RPMI8226 (cell line): ENCODE measurements around the gene FSTL4.

Experiments
- DNase-seq: peaks from one replicate; pipeline ENCODE4 v3.0.0-alpha.2; 2015

Gene FSTL4

DNA sequence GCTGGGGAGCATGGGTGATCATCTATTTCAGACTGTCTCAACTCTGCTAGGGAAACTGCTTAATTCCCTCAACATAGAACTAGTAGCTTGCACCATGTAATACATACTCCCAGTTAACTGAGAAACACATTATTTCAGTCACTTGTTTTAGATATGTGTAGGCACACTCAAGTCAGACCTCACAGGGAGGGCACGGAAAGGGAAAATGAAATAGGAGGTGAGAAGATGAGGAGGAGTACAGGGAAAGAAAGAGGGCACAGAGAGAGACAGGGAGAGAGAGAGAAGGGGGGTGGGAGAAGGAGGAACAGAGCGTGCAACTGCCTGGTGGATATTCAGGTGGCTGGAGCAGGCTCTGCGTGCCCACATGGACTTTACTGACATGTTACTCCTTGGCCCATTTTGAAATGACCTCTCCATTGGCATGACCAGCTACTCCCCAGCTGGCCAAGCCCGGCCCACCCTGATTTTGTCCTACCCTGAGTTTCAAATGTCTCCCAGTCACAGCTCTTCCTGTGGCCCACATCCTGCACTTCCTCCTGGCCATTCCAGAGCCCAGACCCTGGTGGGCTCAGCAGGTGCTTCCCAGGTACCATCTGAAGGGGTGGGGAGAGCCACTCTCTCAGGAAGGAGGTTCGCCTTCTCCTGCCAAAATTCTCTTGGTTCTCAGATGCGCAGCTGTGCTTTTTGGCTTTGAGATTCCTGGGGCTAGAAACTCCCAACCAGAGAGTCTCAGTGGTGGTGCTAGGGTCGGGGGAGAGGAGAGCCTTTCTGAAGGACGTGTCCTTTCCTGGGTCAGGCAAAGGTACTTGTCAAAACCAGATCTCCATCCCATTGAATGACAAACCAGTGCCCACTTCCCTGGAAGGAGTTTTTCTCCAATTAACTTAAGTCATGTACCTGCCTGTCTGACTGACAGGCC, 229.4 kb downstream of the FSTL4 start:
- DNase-seq: no peak

DNA sequence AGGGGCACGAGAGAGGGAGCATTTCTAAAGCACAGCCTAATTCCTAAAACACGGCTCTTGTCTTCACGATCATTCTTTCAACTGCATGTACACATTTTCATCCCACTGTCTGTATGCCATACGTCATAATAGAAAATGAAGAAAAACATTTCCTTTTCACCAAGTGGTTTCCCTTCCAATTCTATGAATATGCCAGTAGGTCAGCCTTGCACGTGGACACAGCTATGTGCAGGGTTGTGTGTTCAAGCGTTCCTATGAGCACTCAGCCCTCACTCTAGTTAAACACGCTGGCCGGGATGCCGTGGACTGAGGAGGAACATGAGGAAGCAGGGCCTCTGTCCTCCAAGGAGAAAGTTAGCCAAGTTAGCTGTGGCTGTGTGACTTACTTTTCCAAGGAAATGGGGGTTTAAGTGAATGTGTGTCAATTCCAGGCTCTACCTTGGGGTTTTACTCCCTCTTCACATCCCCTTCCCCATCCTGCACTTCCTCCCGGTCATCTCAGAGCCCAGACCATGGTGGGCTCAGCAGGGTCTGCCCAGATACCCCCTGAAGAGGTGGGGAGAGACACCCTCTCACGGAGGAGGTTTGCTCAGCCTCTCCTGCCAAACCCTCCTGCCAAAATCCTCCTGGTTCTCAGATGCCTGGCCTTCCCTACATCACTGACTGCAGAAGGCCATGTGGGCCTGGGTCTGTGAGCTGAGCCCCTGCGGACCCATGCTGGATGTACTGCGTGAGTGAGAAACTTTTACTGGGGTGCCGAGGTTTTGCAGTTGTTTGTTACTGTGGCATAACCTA, 230.6 kb downstream of the FSTL4 start:
- DNase-seq: no peak

DNA sequence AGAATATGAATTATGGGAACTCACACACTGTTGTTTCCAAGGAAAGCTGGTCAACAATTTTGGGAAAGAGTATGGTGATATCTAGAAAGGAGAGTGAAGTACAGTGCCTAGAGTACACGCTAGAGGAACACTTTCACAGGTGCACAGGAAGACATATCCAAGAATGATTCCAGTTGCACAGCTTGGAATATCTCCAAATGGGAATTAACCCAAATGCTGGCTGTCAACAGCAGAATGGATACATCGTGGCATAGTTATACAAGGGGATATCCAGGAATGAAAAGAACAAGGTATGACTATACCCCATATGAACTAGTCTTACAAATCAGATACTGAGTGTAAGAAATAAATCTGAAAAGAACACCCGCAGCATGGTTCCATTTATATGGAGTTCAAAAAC, 231.3 kb downstream of the FSTL4 start:
- no peak for DNase-seq

DNA sequence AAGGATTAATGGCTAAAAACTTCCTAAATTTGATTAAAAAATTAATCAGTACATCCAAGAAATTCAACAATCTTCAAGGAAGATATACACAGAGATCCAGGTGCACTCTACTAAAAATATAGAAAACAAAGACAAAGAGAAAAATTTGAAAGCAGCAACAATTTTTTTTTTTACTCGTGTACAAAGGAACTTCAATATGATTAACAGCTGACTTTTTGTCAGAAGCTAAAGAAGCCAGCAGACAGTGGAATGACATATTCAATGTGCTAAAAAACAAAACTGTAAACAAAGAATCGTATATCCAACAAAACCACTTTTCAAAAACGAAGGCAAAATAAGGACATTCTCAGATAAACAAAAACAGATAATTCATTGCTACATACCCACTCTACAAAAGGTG, 234.6 kb downstream of the FSTL4 start:
- no peak for DNase-seq

DNA sequence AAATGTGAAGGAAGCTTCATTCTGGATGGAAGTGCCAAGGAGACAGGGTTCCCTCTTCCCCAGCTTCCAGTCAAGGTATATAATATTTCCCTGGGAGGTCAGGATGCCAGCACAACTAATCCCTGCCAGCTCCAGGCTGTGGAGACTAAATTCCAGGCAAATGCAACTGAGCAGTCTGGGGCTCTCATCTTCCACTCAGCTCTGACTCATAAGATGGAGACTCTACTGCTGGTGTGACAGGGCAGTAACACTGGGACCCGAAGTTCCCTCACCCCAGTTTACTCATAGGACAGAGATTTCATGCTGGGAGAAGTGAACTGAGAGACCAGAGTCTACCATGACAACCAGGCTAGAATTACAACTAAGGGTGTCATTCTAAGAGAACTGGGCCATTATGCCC, 235.4 kb downstream of the FSTL4 start:
- DNase-seq: no peak

DNA sequence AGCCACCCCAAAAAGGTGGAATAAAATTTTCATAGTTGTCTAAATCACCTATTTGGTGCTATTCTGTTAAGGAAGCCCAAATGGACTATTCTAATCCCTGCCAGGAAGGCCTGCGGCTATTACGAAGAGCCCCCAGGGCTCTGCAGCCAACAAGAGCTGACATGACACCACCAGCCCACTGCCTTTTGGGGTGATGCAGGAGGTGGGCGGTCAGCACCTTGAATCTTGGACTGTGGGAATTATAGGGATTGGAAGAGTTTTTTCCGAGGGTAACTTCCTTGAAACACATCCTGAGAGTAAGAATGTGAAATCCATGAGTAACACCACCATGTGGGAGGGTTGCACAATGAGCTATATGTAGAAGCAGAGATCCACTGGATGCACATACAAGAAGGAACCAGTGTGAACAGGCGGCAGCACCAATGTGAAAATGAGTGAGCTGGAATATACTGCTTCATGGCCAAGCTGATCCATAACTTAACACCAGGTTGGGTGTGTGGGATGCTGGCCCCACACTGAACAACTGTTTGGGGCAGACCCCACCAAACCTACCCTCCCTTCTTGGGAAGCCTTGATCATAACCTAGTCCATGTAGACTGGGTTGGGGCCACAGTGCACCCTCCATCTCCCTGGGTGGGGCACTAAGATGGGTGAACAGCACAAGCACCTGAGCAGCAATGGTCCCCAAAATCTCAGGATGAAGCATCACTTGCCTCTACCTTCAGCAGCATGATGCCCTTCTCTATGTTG, 239.0 kb downstream of the FSTL4 start:
- no peak for DNase-seq

DNA sequence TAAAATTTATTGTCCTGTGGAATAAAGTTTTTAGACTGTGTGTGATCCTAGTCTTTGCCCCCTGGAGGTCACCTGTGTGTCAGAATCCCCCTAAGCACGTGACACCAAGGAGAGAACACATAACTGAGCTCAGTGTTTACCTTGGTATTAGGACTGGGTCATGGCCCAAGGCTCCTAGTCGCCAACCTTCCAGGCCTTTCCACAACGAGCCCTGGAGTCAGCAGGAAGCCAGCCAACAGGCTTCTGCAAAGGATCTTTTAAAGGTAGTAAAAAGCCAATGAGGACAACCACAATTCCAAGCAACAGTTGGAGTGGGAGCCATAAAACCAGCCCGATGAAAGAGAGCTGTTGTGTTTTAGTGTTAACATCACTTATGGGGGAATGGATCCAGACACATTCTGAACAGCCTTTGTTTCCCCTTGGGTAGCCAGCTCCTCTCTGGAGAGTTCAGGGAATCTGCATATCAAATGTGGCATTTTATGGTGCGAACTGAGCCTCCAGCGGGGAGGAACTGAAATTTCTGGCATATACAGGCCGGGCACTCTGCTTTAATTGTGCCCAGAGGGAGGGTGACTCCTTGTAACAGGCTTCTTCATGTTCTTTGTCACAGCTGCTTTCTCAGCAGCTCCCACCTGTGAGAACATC, 239.9 kb downstream of the FSTL4 start:
- no peak for DNase-seq

DNA sequence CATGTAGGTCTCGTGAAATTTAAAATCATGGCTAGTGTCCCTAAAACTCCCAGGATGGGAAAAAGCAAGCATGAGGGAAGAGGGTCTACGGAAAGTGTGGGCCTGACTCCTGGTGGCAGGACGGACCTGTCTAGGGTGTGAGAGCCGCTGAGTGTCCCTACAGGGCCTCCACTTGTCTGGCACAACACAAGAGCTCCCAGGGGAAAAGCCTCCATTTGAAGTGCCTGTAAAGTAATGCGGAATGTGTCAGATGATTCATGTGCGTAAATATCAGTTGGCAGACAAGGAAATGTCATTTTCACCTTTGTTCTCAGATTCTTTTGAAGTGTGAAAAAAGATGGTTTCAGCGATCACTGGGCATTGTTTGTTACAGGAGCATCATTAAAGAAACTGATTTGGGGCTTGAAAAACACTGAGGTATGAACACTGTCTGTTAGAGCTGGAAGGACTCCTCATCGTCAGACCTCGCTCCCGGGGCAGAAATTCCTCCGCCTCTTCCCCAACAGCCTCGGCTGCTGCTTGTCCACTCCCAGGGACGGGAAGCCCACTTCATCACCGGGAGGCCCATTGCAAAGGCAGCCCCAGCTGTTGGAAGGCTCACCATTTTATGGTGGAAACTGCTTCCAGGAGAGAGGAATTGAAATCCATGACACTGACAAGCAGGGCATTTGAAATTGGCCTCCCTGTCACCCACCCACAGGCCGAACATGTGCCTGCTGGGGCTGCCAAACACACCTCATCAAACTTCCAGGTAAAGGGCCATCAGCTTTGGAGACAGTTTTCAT, 240.8 kb downstream of the FSTL4 start:
- no peak for DNase-seq

DNA sequence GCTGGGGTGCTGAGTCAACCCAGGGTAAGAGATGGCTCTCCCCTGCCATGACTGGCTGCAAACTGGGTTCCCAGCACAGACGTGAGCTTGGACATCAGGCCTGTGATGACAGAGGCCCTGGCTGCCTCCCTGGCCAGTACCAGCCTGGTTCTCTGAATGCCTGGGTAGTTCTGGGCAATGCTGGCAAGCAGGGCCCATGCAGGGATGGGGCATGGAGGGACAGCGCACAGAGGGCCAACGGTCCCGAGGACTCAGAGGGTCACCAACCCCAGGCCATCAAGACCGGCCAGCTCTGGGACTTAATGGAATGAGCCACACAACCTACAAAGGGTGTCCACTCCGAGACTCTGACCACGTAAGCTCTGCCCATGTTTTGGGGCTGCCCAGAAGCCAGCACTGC, 241.4 kb downstream of the FSTL4 start:
- DNase-seq: no peak

DNA sequence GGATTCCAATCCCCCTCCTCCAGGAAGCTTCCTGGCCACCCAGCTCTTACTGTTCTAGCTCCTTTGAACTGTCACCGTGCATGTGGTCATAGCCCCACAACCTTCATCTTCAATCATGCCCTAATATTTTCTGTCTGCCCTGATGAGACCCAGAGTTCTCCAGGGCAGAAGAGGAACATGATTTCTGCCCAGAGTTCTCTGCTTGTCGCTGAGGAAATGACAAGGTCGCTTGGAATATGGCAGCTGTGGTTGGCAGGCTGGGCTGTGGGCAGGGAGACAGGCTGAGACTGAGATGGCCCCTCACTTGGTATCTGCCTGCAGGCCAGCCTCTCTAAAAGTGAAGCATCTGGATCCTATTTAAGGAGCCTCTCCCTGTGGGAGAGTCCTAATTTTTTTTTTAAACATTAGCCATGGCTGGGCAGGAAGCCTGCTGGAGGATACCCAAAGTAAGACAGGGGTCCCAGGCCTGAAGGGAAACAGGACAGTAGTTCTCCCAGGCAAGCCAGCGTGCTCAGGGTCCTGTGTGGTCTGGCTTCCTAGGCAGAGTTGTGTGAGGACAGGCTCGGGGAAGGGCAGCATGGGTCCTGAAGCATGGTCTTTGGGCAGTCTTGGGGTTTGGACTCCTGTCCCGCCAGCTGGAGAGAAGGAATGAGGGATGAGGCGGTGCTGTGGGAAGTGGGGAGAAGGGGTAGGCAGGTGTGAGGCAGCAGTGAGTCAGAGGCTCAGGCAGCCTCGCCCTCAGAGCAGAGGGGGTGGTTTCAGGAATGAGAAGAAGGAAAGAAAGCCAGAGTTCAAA, 242.1 kb downstream of the FSTL4 start:
- DNase-seq: no peak

DNA sequence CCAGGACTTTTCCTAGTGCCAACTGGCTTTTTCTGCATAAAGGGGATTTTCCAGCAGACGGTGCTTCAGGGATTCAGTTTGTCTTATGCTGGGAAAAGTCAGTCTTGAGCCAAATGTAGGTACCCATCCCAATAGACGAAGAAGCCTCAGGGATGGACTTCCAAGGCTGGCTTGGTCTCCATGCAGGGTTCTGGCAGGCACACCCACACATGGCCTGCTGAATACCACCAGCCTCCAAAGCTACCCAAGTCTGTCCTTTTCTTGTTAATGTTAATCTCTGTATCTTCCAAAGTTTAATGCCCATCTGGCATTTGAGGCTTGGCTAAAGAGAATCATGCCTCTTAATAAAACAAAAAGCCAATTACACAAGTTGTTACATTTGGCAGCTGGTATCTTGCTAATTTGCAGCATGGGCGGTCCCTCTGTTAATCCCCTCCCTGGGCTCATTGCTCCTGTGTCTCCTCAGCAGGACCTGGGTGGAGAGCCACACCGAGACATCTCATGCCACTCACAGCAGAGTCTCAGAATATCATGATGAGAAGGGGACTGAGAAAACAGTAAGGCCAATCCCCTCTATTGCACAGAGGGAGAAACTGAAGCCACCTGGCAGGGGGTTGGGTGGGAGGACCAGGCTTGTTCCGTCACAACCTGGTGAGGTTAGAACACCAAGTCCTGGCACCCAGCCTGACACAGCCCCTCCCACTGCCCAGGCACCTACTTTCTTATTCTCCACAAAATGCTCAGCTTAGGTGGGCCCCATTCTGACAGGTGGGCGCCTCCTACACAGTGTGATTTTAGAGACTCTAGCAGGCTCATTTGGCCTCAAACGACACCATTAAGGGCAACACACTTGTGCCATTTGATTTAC, 243.2 kb downstream of the FSTL4 start:
- DNase-seq: no peak

DNA sequence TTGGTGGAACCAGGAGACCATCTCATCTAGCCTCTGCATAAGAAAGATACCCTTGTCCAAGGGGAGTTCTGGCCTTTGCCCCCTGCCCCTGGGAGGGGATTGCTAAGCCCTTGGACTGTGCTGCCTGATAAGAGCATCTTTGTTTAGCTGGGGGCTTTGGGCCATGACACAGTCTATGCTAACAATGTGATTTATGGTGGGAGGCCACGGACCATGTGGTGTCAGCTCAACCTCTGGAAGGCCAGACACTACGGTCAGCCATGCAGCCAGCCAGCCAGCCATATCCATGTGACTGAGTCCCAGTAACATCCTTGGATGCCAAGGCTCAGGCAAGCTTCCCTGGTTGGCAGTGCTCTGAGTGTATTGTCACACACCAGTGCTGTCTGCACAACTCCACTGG, 244.4 kb downstream of the FSTL4 start:
- DNase-seq: no peak

DNA sequence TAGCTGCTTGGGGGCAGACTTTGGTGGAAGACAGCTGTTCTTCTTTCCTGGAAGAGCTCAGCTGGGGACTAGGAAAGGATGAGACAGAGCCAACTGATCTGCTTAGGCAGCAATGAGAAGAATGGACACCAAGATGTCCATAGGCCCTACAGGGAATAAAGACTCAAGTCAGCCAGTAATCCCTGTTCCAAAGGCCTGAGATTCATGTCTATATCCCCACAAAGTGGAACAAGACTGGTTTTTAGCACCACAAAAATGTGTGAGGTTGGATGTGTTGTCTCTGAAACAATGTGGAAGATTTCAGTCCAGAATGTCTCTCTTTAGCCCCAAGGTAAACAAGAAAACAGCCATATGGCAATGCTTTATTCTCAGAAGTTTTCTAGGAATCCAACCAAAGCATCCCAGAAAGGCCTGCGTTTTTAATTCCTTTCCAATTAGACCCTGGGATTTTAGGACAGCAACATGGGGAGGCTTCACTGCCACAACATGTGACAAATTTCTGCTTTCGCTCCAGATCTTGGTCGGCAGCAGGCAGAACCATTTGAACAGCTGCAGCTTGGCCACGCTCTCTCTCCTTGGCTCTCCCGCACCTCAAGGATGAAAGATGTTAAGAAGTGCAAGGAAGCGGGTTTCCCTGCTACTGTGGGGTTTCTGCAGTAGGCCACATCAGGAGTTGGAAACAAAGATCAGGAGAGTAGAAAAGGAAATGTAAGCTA, 245.1 kb downstream of the FSTL4 start:
- no peak for DNase-seq

DNA sequence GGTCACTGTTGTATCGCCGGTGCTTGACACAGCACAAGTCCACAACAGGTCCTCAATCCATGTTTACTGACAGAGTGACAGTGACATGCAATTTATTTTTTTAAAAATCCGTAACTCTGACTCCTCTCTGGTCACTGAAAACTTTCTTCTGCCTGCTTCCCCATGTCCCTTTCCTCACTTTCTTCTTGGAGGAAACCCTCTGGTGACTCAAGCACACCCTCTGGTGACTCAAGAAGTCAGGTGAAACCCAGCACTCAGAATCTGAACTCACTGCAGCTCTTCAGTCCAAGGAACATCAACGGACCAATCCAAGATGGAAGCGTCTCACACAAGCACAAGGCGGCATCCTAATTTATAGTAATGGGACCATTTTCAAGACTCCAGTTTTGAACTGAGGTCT, 245.9 kb downstream of the FSTL4 start:
- DNase-seq: no peak

DNA sequence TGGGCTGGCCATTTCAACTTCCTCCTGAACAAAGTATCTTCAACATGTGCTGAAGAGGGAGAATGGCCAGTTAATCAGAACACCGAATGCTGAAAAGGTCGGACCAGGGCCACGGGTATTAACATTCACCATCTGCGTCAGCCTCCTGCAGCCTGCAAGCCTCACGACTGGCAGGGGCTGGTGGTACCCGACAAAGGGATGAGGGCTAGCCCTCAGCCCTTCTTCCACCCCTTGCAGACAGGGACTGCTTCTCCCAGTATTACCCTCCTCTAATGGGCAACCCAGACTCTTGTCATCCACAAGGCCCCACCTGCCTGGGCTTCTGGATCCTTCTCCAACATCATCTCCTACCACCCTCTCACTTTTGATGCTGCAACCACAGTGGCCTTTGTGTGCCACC, 246.6 kb downstream of the FSTL4 start:
- DNase-seq: no peak

DNA sequence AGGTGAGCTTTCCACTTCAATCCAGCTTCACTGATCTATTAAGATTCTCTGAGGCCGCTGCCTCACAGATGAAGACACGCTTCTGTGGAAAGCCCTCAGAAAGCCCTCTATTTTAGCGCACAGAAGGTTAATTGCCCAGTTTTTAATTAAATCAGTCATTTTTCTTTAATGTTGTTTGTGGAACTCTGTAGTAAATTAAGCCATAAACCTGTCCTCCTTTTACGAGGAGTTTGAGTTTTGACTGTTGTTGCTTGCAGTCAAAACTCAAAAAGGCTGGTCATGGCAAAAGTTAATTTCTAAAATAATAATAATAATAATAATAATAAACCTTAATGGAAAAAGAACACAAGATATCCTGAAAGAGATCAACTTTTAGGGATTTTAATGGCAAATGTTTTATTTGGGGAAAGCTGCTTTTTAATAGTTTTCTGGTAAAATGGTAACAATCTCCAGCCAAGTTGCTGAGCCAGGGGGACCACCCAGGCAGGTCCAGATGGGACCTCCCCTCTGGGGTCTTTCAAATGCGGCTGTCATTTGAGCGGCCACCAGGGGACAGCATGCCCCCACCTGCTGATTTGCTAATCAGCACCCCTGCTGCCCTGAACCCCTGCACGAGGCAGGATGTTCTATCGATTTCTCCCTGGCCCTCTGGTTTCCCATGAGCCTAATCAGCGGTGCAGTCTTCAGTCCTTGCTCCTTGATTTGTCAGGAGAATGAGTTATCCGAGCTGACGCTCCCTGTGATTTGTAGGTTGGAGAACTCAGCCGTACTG, 247.2 kb downstream of the FSTL4 start:
- DNase-seq: no peak

DNA sequence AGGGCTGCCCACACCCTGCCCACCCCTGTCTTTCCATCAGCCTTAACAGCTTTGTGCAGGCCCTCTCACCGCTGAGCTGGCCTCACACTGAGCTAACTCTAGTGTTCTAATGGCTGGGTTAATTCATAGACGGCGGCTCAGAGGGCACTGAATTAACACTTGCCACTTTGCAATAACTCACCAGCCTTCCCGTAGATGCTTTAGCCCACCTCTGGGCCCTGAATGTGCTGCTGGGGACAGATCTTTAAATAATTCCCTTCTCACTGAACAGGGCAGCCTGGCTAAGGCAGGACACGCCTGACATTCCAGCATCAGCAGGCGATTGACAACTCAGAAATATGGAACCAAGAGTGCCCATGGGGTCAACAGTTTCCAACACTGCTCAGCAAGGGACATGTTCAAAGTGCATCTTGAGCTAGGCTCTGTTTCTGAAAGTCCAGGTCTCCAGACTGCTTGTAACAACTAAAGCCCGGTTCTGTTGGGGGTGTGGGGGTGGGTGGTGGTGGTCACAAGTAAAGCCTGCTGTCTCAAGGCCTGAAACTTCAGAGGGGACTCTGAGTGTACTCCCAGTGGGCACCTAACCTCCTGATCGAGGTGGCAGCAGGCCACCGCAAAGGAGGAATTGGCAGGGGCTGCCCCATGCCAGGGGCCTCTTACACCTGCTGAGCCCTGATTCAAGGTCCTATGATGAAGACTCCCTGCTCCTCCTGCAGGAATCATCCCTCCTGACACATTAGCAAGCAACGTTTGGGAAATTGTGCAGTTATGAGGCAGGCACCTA, 248.3 kb downstream of the FSTL4 start:
- DNase-seq: no peak

DNA sequence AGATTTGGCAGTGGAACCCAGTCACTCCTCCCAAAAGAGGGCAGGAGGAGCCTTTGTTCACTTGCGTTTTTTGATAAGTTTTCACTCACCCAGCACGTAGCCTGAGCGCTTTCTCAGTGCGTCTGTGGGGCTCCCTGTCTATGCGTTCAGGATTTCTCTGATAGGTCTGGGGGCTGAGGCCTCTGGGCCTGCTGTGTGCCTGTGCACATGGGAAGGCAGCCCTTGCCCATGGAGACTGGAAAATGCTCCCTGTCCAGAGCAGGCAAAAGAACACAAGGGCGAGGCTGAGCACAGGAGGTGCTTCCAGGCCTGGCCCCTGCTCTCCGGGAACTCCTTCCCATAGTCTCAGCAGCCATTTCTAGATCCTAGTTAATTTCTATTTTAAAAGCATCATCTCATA, 249.9 kb downstream of the FSTL4 start:
- DNase-seq: no peak
